ENCODE measurements around the gene GGT5.
"Not testable (repeated sequence)": the region's sequence is repeated elsewhere in the genome, so short reads cannot be mapped to it uniquely, and the experiment has no call there.

The GGT5 gene

GRCh38 chr22:24263479-24263878 is 18.6 kb upstream of the GGT5 start:
- DNase-seq (ENCODE audit: low read depth): not testable (repeated sequence)

DNA sequence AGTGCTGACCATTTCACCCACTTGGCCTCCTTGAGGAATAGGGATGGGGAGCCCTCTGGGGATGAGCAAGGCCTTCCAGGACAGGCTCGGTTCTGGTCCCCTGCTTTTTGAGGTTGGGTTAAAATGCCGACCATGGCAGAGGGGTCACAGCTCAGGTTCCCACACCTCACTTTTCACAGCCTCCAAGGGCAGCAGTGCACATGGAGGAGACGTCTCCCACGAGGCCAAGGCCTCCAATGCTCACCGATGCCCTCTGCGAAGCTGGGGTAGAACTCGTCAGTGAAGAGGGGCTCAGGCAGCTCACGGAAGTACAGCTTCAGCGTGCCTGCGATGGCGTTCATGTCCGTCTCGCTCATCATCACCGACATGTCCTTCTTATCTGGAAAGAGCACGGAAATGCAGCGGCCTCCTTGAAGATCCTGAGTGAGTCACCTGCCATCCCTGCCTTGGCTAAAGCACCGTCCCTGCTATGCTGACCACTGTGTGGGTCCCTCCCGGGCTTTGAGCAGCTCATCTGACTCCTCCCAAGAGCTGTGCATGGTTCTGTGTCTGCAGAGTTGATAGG is 17.4 kb upstream of the GGT5 start:
- not testable (repeated sequence) for DNase-seq (ENCODE audit: low read depth)

GRCh38 chr22:24259459-24259858 is 14.6 kb upstream of the GGT5 start:
- peak; percentile 47 for DNase-seq (ENCODE audit: low read depth)

GRCh38 chr22:24256736-24257135 is 11.9 kb upstream of the GGT5 start:
- not testable (repeated sequence) for DNase-seq (ENCODE audit: low read depth)

DNA sequence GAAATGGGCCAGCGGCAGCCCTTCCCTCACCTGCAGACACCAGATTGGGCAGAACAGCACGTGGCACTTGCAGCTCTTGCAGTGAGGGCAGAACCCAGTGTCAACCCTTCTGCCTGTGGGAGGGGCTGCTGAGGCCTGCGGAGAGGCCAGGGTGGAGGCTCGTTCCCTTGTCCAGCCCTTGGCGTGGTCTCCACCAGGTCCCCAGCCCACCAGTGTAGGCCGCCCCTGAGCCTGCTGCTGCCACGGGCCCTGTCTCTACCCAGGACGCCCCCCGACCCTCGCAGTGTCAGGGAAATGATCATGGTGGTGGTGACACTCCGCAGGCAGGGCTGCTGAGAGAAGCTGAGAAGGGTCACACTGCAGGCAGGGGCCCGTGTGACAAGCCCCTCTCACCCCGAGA is 11.3 kb upstream of the GGT5 start:
- DNase-seq (ENCODE audit: low read depth): not testable (repeated sequence)

DNA sequence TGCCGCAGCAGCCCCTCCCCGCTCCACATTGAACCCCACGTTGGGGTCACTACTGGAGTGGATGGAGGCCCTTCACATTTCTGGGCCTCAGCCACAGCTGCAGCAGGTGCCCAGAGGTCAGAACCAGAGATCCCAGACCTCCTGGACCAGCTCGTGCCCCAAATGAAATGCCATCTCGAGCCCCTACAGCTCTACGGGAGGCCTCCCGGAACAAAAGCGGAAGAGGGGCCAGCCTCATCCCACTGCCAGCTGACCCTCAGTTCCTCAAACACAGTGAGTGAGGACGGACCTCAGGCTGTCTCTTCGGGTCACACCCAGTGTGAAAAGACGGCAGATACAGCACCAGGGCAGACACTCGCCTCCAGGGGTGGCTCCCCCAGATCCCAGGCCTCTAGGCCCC is 8.2 kb upstream of the GGT5 start:
- not testable (repeated sequence) for DNase-seq (ENCODE audit: low read depth)

DNA sequence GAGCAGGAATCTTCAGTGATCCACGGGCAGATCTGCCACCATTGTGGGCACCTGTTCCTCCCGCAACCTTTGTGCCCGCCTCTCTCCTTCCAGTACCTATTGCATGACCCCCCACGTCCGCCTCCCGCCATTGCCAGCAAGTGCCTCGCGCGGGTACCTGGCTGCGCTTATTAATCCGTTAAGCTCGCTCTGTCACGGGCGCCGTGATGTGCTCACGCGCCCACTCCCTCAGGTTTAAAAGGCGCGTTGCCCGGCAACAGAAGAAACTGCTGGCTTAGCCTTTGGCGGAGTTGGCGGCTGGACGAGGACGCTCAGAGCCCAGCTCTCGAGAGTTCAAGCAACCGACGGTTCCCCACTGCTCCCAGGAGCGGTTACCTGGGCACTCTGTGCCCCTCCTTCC is 6.4 kb upstream of the GGT5 start:
- not testable (repeated sequence) for DNase-seq (ENCODE audit: low read depth)

- not testable (repeated sequence) for DNase-seq (ENCODE audit: low read depth)
Observed at GRCh38 chr22:24249413-24249812, 4.5 kb upstream of the GGT5 start.

- not testable (repeated sequence) for DNase-seq (ENCODE audit: low read depth)
Observed at GRCh38 chr22:24248611-24249010, 3.7 kb upstream of the GGT5 start.

DNA sequence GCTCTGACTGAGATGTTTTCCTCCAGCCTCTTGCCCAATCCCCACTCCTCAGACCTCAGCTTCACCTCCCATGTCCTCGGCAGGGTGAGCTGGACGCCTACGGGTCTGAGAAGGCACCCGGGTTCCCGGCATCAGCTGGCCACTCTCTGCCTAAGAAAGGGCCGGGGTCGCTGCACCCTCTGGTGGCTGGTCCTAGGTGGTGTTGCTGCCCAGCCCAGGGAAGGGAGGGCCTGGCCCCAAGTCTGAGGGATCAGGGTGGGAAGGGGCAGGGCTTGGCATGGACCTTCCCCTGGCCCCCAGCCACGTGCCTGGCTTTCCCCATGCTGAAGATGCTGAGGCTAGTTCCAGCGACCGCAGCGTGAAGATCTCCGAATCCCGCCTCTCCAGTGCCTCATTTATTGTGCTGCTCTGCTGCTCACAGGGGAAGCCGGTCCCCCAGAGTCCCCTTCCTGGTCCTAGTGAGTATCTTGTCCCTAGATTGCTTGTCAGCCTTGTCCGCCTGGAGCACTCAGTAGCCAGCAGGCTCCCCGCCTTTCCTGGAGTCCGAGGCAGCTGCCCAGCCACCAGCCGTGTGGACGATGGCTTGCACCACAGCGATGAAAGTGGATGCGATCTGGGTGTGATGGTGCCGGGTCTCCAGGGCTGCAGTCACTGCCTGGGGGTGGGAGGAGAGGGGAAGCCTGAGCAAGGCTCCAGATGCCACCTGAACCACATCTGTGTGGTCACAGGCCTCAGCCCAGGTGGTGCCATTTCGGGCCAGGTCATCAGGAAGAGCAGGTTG is 2.9 kb upstream of the GGT5 start:
- DNase-seq (ENCODE audit: low read depth): peak; percentile 21

GRCh38 chr22:24247011-24247507 is 2.2 kb upstream of the GGT5 start:
- no peak for DNase-seq (ENCODE audit: low read depth)

- not testable (repeated sequence) for DNase-seq (ENCODE audit: low read depth)
Observed at GRCh38 chr22:24245584-24246561, 991 bp upstream of the GGT5 start.

GRCh38 chr22:24244144-24244787 is 616 bp downstream of the GGT5 start:
- DNase-seq (ENCODE audit: low read depth): no peak

DNA sequence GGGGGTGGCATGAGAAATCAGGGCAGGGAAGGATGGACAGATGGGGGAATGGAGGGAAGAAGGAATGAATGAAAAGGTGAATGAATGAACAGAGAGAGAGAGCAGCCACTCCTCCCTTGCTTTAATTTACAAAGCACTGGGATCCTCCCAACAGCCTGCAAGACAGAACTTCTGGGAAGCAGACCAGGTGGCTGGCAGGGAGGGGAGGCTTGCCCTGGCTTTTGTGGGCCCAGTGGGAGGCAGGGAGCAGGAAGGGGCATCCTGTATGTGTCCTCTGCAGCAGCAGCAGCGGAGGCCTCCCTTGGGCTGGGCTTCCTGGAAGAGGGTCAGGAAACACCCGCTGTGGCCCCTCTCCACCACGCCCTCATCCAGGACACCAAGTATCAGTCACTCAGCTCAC is 1.5 kb downstream of the GGT5 start:
- not testable (repeated sequence) for DNase-seq (ENCODE audit: low read depth)

DNA sequence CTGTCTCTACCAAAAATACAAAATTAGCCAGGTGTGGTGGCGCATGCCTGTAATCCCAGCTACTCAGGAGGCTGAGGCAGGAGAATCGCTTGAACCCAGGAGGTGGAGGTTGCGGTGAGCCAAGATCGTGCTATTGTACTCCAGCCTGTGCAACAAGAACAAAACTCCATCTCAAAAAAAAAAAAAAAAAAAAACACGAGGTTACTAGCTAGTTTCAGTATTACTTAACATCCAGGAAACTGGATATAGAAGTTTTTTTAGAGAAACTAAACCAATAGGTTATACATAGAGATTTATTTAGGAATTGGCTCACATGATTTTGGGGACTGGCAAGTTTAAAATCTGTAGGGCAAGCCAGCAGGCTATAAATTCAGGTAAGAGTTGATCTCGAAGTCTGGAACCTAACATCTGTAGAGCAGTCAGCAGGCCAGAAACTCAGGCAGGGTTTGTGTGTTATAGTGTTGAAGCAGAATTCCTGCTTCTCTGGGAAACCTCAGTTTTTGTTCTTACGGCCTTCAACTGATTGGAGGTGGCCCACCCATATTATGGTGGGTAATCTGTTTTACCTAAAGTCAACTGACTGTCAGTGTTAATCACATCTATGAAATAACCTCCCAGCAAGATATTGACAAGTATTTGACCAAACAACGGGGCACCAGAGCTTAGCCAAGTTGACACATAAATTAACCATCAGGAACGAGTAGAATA is 3.7 kb downstream of the GGT5 start:
- not testable (repeated sequence) for DNase-seq (ENCODE audit: low read depth)

DNA sequence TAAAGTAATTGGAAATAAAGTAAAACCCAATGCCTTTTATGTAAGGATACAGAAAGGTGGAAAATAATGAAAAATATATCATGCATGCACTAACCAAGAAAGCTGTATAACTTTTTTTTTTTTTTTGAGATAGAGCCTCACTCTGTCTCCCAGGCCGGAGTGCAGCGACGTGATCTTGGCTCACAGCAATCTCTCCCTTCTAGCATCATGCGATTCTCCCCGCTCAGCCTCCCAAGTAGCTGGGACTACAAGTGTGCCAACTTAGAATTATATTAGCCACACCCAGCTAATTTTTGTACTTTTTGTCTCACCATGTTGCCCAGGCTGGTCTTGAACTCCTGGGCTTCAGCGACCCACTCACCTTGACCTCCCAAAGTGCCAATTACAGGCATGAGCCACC is 4.5 kb downstream of the GGT5 start:
- no peak for DNase-seq (ENCODE audit: low read depth)

GRCh38 chr22:24238101-24238694 is 6.7 kb downstream of the GGT5 start:
- DNase-seq (ENCODE audit: low read depth): not testable (repeated sequence)

DNA sequence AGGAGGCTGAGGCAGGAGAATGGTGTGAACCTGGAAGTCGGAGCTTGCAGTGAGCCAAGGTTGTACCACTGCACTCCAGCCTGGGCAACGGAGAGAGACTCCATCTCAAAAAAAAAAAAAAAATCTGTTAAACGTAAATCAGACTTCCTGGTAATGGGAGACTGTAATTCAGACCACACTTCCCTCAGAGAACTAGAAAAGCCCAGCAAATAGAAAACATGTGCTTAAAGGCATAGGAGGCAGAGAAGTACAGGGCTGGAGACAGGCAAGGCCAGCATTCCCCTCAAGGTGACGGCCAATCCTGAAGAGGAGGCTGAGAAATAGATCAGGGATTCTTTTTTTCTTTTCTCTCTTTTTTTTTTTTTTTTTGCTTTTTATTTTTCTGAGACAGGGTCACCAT is 8.2 kb downstream of the GGT5 start:
- no peak for DNase-seq (ENCODE audit: low read depth)

DNA sequence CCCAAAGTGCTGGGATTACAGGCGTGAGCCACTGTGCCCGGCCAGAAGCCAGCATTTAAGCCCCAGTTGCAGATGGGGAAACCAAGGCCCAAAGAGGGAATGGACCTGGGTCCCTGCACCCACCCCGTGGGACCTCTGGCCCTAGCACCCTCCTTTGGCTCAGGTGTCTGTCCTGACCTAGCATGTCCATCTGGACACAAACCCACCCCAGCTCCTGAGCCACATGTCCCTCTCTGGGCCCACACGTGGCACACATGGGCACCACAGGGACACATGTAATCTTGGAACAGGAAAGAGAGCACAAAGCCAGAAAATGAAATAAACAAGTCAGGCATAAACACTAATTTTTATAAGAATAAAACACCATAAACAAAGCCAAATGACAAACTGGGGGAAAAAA is 9.6 kb downstream of the GGT5 start:
- no peak for DNase-seq (ENCODE audit: low read depth)

DNA sequence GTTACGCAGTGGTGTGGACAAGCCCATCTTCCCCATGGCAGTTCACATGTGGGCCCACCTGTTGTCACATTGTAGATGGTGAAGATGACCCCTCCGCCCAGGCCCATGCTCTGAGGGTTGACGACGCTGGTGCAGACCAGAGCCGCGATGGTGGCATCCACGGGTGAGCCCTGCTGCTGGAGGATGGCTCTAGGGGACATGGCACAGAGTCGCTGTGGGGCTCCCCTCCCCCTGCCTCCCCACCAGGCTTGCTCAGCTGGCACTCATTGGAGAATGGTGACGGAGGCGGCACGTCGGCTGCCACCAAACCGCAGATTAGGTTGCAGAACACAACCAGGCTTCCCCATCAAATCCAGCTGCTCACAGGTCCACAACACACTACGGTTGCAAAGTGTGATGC is 11.1 kb downstream of the GGT5 start:
- no peak for DNase-seq (ENCODE audit: low read depth)

DNA sequence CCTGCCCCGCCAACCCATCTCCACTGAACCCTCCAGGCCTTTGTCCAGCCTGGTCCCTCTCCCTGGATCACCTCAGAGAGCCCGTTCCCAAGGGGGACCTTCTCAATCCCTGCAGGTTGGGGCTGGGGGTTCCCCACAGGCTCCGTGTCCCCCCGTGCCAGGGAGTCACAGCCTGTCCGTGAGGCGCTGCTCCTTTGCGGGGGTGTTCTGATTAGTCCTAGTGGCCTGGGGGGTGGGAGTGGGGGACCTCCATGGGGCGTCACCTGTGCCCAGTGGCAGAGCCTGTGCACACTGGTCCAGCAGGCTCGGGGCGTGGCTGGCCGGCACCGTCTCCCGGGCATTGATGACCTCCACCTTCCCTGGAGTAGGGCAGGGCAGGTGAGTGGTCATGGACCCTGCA is 11.6 kb downstream of the GGT5 start:
- DNase-seq (ENCODE audit: low read depth): no peak
